ENCODE results near the gene PAPPA. TPM values are rescaled to one million over a fixed set of nuclear protein-coding genes. Genes with fewer than 3 reads are reported as not detected.

Gene PAPPA
- total RNA-seq, 3 donors from 2014 or later, result 0.61 to 2.5 (median 1.9) TPM

DNA sequence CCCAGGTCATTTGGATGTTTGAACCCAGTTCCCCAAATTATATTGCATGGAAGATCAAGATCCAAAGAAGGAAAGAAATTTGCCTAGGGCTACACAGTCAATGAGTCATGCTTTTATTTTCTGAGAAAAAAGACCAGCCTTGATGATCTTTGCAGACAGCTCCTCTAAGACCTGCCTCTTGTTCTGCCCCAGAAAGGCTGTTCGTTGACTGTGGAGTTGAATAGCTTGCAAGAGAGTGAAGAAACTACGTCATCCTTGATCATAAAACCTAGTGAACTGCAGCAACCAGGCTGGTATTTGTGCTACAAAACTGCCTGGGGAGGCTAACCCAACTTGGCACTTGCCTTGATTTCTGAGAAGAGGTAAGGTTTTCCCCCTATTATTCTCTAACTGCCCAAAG, 263.9 kb downstream of the PAPPA start:
- Histone ChIP-seq H3K36me3 (ENCODE audit: low read depth) (no peaks in the 10 kb centered on the region), H3K9me3 (no peaks in the 10 kb centered on the region), H3K4me3 (no peak overlapping the region), H3K4me1 (ENCODE audit: low read depth) (no peaks in the 10 kb centered on the region)
- intact Hi-C loops (cut with DNase I, micrococcal nuclease), result no loop called here
- no peak for ATAC-seq
- no peak for DNase-seq
- TF ChIP-seq, protein P1, sequence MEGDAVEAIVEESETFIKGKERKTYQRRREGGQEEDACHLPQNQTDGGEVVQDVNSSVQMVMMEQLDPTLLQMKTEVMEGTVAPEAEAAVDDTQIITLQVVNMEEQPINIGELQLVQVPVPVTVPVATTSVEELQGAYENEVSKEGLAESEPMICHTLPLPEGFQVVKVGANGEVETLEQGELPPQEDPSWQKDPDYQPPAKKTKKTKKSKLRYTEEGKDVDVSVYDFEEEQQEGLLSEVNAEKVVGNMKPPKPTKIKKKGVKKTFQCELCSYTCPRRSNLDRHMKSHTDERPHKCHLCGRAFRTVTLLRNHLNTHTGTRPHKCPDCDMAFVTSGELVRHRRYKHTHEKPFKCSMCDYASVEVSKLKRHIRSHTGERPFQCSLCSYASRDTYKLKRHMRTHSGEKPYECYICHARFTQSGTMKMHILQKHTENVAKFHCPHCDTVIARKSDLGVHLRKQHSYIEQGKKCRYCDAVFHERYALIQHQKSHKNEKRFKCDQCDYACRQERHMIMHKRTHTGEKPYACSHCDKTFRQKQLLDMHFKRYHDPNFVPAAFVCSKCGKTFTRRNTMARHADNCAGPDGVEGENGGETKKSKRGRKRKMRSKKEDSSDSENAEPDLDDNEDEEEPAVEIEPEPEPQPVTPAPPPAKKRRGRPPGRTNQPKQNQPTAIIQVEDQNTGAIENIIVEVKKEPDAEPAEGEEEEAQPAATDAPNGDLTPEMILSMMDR (IDR thresholded peaks at IDR 0.05), result no peak

DNA sequence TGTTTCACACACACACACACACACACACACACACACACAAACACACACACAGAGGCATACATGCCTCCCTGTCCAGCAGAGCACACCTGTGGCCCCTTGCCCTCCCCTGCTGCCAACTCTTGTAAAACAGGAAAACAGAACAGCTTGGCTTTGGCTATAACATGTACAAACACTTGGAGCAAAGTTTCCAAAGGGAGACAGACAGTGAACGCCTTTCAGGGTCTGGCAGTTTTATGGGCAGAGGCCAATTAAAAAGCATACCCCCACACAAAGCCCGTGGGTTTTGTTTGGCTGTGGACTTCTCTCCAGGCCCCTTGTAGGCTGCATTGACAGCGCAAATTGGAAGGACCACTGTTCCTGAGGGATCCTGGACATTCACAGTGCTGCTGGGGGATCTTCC, 265.6 kb downstream of the PAPPA start:
- TF ChIP-seq, protein P1 (IDR thresholded peaks at IDR 0.05), result no peak
- ATAC-seq, result no peak
- H3K9me3 ChIP-seq, result no peaks in the 10 kb centered on the region
- no peaks in the 10 kb centered on the region for H3K36me3 ChIP-seq (ENCODE audit: low read depth)
- intact Hi-C loops (cut with DNase I, micrococcal nuclease), result no loop called here
- DNase-seq, result no peak
- H3K4me1 ChIP-seq (ENCODE audit: low read depth), result no peaks in the 10 kb centered on the region
- no peak overlapping the region for H3K4me3 ChIP-seq

DNA sequence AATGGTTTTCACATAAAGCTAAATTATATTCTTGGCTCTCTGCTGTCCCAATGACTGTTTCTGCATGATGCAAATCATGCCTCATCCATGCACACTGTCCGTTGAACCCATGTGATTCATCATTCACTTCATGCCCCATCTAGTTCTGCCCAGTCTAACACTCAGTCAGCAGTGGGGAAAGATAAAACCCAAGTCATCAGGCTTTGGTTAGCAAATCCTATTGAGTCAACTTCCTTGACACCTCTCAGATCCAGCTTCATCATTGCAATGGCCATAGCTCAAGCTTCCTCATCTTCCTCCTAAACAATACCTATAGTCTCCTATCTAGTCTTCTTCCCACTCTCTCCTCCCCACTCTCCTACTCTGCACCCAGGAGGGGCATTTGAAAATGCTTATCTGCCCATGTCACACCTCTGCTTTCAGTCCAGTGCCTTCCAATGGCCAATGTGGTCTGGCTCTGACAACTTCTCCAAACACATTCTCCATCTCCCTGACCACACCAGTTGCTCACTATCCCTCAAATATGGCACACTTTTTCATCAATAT, 267.5 kb downstream of the PAPPA start:
- Histone ChIP-seq H3K9me3 (no peaks in the 10 kb centered on the region), H3K4me3 (no peak overlapping the region), H3K36me3 (ENCODE audit: low read depth) (no peaks in the 10 kb centered on the region), H3K4me1 (ENCODE audit: low read depth) (no peaks in the 10 kb centered on the region)
- no peak for ATAC-seq
- intact Hi-C loops (cut with DNase I, micrococcal nuclease), result no loop called here
- no peak for DNase-seq
- TF ChIP-seq, protein P1 (IDR thresholded peaks at IDR 0.05), result no peak

DNA sequence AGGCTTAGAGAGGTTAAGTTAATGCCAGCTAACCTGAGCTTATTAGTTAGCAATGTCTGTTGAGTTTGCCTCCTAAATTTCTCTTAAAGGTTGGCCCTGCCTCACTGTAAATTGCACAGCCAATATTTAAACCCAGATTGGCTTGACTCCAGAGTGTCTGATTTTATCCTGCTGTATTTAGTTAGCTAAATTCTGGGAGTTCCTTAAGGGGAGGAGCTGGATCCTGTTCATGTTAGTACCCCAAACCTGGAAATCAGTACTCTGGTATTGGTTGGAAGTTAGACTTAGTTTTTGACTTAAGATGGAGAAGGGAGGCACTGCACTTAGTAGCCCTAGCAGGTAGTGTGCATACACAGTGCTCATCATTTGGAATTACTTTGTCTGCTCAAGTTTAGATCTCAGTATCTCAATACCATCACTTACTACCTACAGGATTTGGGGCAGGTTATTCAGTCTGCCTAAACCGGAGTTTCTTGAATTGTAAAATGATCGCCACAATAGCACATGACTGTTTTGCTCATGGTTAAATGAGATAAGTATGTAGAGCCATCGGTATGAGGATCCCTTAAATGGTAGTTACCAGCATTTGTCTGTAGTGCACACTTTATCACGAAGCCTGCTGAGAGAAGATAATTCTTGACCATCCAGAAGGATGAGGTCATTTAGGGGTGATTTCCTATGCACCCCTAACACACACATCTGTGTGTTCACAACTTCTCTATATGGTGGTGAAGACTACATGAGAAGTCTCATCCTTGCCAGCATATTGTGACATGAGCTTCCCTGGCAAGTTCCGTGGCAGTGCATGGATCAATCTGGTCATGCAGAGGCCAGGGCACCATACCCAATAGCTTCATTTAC, 268.8 kb downstream of the PAPPA start:
- Histone ChIP-seq H3K4me3 (no peak overlapping the region), H3K36me3 (ENCODE audit: low read depth) (no peaks in the 10 kb centered on the region), H3K9me3 (no peaks in the 10 kb centered on the region), H3K4me1 (ENCODE audit: low read depth) (no peaks in the 10 kb centered on the region)
- intact Hi-C loops (cut with DNase I, micrococcal nuclease), result no loop called here
- TF ChIP-seq, protein P1 (IDR thresholded peaks at IDR 0.05), result no peak
- ATAC-seq, result no peak
- DNase-seq, result no peak

DNA sequence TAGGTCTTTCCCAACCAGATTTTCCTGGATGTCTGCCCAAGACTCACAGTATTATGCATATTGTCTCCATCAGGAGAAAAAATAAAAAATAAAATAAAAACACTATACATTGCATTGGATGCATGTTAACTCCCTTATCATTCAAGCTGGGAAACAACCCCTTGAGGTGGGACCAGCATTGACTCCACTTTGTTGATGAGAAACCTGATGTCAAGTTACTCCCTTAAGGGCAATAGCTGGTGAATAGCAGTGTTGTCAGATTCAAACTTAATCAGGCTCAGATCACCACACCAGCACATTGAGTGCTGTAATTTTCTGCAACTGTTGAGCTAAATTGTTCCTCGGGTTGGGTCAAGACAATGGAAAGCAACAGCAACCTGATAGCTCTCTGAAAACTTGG, 269.6 kb downstream of the PAPPA start:
- ATAC-seq, result no peak
- Histone ChIP-seq H3K4me1 (ENCODE audit: low read depth) (no peaks in the 10 kb centered on the region), H3K36me3 (ENCODE audit: low read depth) (no peaks in the 10 kb centered on the region), H3K4me3 (no peak overlapping the region), H3K9me3 (no peaks in the 10 kb centered on the region)
- DNase-seq, result no peak
- intact Hi-C loops (cut with DNase I, micrococcal nuclease), result no loop called here
- TF ChIP-seq, protein P1 (IDR thresholded peaks at IDR 0.05), result no peak
